Measurements from ENCODE around the gene BOC.
"Not testable (repeated sequence)": the region's sequence is repeated elsewhere in the genome, so short reads cannot be mapped to it uniquely, and the experiment has no call there.

Gene BOC, protein sequence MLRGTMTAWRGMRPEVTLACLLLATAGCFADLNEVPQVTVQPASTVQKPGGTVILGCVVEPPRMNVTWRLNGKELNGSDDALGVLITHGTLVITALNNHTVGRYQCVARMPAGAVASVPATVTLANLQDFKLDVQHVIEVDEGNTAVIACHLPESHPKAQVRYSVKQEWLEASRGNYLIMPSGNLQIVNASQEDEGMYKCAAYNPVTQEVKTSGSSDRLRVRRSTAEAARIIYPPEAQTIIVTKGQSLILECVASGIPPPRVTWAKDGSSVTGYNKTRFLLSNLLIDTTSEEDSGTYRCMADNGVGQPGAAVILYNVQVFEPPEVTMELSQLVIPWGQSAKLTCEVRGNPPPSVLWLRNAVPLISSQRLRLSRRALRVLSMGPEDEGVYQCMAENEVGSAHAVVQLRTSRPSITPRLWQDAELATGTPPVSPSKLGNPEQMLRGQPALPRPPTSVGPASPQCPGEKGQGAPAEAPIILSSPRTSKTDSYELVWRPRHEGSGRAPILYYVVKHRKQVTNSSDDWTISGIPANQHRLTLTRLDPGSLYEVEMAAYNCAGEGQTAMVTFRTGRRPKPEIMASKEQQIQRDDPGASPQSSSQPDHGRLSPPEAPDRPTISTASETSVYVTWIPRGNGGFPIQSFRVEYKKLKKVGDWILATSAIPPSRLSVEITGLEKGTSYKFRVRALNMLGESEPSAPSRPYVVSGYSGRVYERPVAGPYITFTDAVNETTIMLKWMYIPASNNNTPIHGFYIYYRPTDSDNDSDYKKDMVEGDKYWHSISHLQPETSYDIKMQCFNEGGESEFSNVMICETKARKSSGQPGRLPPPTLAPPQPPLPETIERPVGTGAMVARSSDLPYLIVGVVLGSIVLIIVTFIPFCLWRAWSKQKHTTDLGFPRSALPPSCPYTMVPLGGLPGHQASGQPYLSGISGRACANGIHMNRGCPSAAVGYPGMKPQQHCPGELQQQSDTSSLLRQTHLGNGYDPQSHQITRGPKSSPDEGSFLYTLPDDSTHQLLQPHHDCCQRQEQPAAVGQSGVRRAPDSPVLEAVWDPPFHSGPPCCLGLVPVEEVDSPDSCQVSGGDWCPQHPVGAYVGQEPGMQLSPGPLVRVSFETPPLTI

DNA sequence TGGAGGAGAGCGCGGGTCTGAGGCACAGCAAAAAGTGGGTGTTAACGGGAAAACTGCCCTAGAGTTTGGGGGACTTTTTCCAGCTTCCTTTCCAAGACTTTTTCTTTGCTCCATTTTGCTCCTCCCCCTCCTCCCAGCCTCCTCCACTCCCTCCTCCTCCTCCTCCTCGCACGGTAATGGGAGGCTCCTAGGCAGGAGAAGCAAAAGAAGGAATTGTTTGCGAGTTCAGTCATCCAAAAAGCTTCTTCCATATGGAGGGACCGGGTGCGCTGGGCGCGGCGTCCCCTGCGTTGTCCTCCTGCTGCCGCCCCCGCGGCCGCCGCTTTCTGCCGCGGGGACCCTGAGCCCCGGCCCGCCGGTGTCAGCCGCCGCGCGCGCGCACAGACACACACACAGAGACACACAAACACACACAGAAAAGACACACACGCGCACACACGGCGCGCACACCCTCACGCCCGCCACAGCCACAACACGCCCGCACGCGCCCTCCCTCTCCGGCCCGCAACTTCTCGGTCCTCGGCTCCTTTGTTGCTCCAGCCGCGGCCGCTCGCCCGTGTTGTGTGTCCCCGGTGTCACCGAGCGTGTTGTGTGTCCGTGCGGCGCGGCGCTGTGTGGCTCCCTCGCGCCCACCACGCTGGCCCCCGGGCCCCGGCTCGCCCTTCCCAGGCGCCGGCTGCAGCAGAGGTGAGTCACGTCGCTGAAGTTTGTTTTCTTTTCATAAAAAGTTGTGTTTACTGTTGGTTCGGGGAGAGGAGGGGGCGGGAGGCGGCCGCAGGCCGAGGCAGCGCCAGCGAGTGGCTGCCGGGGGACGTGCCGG is at the start of gene BOC:
Gene BOC (plus strand): TSS at position 228 of the 820 bp plus-strand sequence. CDS start 38,246 bp downstream, outside the sequence.
- DNase-seq (ENCODE audit: low read depth) = peak; percentile 34

DNA sequence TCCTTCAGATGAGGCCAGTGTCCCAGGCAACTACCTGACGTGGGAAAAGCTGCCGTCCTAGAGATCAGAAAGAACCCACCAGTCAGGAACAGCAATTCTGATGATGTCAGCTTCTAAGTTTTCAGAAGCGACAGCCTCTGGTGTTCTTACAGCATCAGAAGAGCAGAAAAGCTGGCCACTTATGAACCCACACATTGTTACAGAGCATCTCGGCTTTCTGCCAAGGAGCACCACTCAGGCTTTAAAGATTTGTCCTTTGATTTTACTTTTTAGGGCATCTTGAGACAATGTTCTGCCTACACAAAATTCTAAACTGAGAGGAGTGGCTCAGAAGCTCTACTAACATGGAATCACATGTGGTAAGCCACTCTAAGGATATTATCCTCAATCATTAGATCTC is 49.7 kb upstream of the BOC start:
- no peak for DNase-seq (ENCODE audit: low read depth)

DNA sequence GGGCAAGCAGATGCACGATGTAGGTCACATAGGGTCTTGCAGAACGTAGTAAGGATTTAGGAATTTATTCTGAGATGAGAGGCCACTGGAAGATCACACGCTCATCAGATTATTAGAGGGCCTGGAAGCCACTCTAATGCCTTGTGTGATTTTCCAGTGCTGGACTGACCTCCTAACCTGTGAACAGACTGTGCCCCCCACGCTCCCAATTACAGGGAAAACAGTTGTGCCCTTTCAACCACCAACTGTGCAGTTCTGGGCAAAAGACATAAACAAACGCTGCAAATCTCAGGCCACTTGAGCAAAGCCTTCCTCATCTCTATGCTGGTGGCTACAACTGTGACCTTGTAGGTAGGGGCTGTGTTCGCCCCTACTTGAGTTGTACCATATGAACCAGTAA is 48.2 kb upstream of the BOC start:
- no peak for DNase-seq (ENCODE audit: low read depth)

DNA sequence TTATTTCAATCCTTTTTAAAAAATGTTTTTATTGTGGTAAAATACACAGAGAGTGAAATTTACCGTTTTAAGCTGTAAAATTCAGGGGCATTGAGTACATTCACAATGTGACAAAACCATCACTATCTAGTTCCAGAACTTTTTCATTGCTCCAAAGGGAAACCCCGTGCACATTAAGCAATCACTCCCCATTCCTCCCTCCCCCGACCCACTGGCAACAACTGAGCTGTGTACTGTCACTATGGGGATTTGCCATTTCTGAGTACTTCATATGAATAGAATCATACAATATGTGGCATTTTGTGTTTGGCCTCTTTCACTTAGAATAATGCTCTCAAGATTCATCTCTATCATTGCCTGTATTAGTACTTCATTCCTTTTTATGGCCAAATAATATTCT is 45.5 kb upstream of the BOC start:
- no peak for DNase-seq (ENCODE audit: low read depth)

DNA sequence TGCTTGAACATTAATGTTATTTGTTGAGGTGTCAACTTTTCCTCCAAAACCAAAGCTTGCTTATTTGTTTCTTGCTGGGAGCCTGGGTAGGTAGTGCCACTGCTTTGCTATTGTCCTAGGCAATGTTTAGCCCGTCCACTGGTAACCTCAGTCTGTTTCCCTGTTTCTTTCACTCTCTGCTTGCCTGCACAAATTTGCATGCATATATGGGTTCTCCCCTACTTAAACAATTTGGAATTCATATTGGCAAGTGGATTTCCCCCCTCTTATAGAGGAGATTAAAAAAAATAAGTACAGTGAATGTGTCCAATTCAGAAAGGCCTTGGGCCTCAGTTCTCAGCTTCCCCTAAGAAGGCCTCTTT is 45.0 kb upstream of the BOC start:
- no peak for DNase-seq (ENCODE audit: low read depth)

DNA sequence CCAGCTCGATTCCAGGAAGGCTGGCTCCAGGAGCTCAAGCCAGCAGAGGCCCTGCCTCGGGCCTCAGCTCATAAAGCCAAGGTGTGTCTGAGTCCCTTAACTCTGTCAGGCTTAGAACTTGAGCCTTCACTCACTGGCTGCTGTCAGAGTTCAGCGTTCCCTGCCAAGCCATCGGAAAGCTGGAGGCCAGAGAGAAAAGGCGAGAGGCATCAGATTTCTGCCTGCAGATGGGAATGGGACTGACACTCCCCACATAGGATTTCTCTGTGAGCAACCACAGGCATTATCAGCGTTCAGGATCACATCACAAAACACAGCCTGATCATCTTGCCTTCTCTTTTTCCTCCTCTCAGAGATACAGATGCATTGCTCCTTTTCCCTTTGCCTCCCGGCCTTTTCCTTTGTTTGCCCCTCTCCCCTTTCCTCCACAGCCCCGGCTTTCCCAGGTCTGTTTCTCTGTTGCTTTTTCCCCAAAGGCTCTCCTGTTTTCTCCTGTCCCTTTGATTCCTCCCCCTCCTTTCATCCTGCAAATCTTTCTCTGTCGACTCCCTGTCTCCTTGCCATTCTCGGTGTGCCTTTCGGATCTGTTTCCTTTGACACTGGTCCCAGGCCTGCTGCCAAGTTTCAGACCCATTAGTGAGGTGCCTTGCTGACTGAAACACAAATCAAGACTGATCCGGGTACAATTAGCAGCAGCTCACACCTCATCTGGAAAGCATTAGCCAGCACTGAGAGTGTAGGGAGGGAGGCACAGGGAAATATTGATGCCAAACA is 44.5 kb upstream of the BOC start:
- DNase-seq (ENCODE audit: low read depth) = peak; percentile 66

DNA sequence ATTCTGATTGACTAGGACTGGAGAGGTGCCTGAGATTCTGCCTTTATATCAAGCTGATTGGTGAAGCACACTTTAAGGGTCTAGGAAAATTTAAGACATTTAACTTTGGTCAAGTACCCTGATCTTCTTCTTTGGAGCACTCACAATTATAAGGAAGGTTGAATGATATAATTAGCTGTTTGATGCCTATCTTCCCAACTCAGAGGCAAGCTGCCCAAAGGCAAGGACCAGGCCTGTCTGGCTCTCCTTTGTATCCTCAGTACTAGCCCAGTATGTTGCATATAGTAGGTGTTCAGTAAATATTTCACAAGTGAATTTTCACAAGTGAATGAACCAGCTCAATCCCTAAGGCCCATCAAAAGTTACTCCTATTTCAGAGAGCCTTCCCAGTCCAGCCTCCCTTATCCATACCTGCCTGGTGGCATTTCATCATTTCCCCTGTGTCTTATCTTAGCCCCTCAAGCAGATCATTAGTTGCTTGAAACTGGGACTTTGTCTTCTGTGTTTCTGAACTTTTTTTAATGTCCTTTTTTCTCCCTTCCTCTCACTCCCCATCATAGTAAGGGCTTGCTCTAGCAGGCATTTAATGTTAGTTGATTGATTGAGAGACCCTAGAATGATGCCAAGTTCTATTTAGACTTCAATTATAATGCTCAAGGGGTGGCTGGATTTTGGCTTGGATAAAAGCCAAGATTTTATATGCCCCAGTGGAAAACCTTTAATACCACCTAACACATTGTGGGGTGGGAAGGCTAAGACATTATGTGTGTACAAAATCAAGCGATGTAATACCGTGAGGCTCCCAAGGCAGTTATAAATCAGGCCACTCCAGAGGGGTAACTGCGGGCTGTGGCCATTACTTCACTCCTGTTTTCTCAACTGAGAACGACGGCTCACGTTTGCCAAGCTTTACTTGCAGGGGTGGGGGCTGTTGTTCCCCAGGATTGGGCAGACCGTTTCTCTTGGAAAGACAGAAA is 43.2 kb upstream of the BOC start:
- DNase-seq (ENCODE audit: low read depth) = no peak

DNA sequence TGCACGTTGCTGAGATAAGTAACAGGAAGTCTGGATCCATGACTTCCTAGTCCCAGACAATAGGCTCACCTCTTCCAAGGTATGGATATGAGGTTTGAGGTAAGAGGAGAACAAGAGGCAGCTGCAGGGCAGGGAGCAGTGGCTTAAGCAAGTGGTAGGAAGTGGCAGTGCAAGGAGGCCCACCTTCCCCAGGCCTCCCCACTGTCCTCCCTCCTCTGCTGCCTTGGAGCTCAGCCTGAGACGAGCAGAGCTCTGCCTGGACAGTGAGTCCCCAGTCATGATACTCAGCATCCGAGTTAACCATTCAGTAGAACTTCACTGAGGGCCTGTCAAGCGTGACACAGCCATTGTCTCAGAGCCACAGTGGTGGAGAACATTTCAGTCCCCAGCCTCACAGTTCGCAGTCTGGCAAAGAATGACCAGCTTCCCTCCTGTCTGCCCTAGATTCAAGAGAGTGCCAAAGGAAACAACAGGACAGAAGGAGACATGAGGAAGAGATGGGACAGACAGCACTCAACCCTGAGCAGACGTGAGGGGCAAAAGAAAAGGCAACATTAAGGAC is 41.4 kb upstream of the BOC start:
- no peak for DNase-seq (ENCODE audit: low read depth)

DNA sequence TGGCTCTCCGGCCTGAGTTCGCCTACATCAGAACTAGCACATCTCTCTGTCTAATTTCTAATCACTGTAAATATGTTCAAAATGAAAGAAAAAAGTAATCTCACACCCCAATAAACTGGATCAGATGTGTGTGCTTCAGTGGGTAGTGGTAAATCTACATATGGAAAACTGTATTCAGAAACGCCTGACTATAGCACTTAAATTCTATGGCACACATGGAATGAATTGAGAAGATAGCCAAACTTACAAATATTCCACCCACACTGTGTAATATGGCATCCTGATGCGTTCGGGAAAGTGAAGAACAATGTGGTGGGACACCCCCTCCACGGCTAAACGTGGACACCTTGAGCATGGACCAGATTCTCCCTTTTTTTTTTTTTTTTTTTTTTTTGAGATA is 40.6 kb upstream of the BOC start:
- DNase-seq (ENCODE audit: low read depth) = no peak

DNA sequence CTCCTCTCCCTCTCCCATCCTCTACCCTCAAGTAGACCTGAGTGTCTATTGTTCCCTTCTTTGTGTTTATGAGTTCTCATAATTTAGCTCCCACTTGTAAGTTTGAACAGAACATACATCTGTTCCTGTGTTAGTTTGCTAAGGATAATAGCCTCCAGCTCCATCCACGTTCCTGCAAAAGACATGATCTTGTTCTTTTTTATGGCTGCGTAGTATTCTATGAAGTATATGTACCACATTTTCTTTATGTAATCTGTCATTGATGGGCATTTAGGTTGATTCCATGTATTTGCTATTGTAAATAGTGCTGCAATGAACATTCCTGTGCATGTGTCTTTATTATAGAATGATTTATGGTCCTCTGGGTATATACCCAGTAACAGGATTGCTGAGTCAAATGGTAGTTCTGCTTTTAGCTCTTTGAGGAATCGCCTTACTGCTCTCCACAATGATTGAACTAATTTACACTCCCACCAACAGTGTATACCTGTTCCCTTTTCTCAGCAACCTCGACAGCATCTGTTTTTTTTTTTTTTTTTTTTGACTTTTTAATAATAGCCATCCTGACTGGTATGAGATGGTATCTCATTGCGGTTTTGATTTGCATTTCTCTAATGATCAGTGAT is 39.6 kb upstream of the BOC start:
- not testable (repeated sequence) for DNase-seq (ENCODE audit: low read depth)

DNA sequence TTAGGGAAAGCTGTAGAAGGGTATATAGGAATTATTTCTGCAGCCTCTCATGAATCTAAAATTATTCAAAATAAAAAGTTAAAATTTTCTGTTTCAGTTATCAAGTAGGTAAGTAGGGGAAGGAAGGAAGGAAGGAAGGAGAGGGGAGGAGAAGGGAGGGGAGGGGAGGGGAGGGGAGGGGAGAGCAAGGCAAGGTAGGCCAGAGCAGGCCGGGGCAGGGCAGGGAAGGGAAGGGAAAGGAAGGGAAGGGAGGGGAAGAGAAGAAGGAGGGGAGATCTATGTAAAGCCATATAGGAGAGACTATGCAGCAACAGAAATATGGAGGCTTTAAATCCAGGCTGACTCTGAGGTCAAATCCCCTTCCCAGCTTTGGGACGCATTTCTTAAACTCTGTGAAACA is 38.3 kb upstream of the BOC start:
- DNase-seq (ENCODE audit: low read depth) = no peak

DNA sequence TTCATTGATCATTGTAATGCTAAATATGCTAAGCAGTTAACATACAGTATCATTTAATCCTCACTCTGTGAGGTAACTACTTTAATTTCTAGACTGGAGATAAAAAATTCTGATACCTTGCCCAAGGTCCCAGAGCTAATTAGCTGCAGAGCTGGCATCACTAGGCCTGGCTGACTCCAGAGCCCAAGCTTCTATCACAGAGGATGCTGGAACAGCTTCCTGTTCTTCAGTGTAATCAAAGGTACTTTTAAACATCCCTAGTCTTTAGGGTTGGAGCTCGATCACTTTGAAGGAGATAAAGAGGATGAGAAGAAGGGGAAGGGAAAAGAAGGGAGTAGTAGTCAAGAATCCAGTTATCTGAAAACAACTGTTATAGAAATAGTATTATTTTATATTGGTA is 37.1 kb upstream of the BOC start:
- no peak for DNase-seq (ENCODE audit: low read depth)

DNA sequence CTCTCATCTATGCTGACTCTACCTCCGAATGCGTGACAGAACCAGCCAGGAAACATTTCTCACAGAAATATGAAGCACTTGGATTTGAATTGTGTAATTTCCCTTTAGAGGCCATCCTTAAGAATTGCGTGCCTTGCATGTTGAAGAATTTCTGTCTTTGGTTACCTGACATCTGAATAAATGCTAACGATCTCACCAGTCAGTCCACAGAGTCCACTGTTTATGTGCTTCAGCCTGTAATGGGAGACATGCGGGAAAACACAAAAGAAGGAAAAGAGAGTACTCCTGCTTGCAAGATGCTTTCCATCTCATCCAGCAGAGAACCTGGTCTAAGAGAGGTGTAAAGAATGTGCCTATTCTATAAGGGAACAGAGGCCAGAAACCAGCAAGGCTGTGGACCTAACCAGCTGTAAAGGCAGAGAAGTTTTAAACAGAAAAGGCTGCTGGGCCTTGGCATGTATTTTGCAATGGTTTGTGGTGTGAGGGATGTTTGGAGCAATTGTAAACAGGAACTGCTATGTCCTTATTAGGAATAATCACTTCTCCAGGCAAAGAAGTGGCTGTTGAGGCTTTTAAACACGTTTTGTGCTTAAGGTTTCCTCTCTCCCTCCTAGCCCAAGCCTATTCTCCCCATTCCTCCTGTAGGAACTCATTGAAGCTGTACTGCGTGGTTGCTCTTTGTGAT is 36.4 kb upstream of the BOC start:
- no peak for DNase-seq (ENCODE audit: low read depth)

DNA sequence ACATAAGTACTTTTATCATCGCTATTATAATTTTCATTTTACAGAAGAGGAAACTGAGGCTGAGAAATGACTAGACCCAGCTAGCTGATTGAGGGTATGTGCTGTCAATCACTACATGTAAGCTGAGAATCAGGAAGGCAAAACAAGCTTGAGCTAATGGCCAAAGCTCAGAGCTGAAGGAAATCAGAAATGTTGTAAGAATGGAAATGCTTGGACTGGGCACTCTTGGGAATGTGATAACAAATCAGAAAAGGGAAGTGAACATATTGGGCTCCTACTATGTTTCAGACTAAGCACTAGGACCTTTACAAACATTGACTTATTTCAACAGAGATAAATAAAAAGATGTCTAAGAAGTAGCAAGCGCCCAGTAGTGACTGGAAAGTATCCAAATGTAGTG is 33.8 kb upstream of the BOC start:
- no peak for DNase-seq (ENCODE audit: low read depth)

DNA sequence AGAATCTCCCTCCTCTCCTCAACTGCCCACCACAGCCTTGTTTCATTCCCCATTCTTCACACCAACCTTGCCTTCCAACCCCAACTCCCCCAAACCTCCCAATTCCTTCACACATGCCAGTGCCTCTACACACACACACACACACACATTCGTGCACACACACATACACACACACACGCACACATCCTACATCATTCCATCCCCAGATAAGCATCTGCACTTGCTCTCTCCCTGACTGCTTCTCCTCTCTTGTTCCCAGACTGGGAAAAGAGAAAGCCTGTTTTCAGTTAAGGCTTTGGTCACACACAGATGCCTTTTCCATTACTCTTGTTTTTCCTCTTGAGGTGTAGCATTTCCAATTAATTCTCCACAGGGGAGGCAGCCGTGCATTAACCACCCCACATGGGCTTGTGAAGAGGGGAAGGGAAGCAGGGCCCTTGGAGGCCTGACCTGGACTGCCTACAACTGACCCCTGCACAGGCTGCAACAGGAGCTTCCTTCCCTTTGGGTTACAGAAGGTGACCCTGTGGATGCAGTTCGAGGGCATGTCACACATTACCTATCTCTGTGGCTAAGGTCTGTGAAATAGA is 32.0 kb upstream of the BOC start:
- DNase-seq (ENCODE audit: low read depth) = no peak

DNA sequence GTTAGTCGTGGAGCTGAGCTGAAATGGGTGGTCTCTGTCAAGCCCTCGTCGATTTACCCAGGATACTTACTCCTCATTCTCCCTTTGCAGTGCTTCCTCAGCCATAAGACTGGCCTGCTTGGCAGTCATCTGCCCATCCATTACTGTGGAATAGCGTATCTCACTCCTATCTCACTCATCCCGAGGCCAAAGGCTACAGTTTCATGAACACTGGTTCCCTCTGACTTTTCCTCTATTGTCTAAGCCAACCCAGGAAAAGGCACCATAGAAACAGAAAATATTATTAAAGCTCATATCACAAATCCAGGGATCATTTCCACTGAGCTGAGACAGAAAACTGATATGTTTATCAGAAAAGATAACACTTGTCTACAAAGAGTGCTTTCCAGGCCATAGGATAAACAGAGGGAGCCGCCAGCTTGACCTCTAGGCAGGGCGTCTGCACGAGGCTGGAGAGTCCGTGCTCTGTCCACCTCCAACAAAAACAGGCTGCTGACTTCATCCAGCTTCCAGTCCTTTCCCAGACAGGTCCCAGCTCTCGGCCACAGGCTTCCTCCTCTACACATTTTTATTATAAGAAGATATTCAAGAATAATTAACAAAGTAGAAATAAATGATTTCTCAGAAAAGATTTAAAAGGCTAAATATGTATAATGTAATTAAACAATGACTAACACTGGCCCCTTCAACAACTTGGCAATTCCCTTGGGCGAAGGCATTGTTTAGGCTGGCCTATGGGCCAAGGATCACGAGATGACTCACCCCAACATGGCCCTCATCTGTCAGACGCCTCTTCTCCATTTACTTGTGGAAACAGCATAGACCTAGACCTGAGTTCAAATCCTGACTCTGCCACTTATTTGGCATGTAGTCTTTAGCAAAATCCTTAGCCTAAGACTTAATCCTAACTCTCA is 27.4 kb upstream of the BOC start:
- no peak for DNase-seq (ENCODE audit: low read depth)

DNA sequence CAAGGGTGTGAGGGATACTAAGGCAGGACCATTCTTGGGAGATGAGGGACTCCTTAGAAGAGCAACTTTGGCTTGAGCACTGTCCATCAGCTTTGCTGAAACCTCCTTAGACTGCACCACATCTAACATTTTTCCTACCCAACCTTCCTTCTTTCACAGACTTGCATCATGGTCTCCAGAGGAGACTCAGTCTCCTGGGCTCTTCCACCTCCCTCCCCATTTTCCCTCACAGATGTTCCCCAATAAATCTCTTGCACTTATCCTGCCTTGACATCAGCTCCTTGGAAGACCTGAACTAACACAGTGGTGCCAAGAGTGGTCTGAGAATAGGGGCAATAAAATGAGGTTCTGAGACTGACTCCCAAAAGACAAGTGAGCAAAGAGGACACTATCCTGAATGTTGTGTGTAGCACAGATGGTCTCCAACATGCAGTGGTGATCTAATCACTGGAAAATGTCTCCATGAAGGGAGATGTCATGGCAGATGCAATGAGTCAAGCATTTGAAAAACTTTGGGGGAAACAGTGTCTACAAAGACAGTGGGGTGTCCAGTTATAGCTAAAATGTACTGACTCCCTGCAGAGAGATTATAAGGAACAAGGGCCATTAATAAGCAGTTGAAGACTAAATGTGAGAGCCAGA is 26.0 kb upstream of the BOC start:
- DNase-seq (ENCODE audit: low read depth) = no peak

All from fibroblast of the conjunctiva (primary cell).